GM23338 (cell line): ENCODE measurements around the gene ASB5. TPM values are rescaled to one million over a fixed set of nuclear protein-coding genes. Genes with fewer than 3 reads are reported as not detected.

ENCODE experiments used
- ATAC-seq: fragments of 200-7000 bp; cut with Tn5 transposase; 3 replicates; pipeline ENCODE4 v1.9.1; 2020
- DNase-seq: peaks from one replicate; pipeline ENCODE4 v3.0.0-alpha.2; 2015; ENCODE audit warnings: low spot score
- H2AFZ ChIP-seq: fragments of 200-600 bp; sonication (generic); 2 replicates; pipeline ENCODE4 v1.8.0; 2016; ENCODE audit warnings: antibody characterized with exemption, mild to moderate bottlenecking, moderate library complexity
- H3F3A ChIP-seq: fragments of 200-600 bp; sonication (generic); replicated peaks from 2 replicates; pipeline ENCODE4 v1.8.0; 2017; ENCODE audit warnings: antibody characterized with exemption, mixed run types, low read depth
- H3K27ac ChIP-seq: fragments of 200-600 bp; sonication (generic); 2 replicates; pipeline ENCODE4 v1.6.1; 2016; ENCODE audit warnings: low read depth
- H3K27me3 ChIP-seq: fragments of 200-600 bp; sonication (generic); 2 replicates; pipeline ENCODE4 v1.8.0; 2016; ENCODE audit warnings: mild to moderate bottlenecking, mixed run types, moderate library complexity; ENCODE audit not compliant: insufficient read depth
- H3K36me3 ChIP-seq: fragments of 200-600 bp; sonication (generic); 2 replicates; pipeline ENCODE4 v1.8.0; 2016; ENCODE audit warnings: mild to moderate bottlenecking; ENCODE audit not compliant: insufficient read depth
- H3K4me1 ChIP-seq: fragments of 200-600 bp; sonication (generic); 2 replicates; pipeline ENCODE4 v1.8.0; 2016; ENCODE audit warnings: mild to moderate bottlenecking, moderate library complexity; ENCODE audit not compliant: insufficient read depth
- H3K4me2 ChIP-seq: fragments of 200-600 bp; sonication (generic); 2 replicates; pipeline ENCODE4 v1.7.1; 2017; ENCODE audit warnings: mixed run types
- H3K4me3 ChIP-seq: fragments of 200-600 bp; sonication (generic); 2 replicates; pipeline ENCODE4 v1.6.1; 2016; ENCODE audit warnings: mixed run types
- H3K79me2 ChIP-seq: fragments of 200-600 bp; sonication (generic); replicated peaks from 2 replicates; pipeline ENCODE4 v1.8.0; 2017; ENCODE audit warnings: mild to moderate bottlenecking; ENCODE audit not compliant: insufficient read depth
- H3K9me2 ChIP-seq: fragments of 200-600 bp; sonication (generic); 2 replicates; pipeline ENCODE4 v1.8.0; 2017; ENCODE audit not compliant: insufficient read depth
- H4K20me1 ChIP-seq: fragments of 200-600 bp; sonication (generic); replicated peaks from 2 replicates; pipeline ENCODE4 v1.8.0; 2017; ENCODE audit warnings: mild to moderate bottlenecking; ENCODE audit not compliant: insufficient read depth
- H3K27ac Mint-ChIP-seq: 2 replicates; pipeline ENCODE4 v1.8.0; 2020; ENCODE audit warnings: inconsistent platforms, mild to moderate bottlenecking, moderate library complexity, mixed read lengths
- H3K27me3 Mint-ChIP-seq: 3 replicates; pipeline ENCODE4 v1.8.0; 2022; ENCODE audit warnings: low read depth, mild to moderate bottlenecking, moderate library complexity, mixed read lengths, inconsistent platforms; ENCODE audit not compliant: insufficient read depth, poor library complexity
- H3K36me3 Mint-ChIP-seq: 3 replicates; pipeline ENCODE4 v1.8.0; 2021; ENCODE audit warnings: low read depth, mild to moderate bottlenecking, inconsistent platforms, moderate library complexity, mixed read lengths
- H3K4me1 Mint-ChIP-seq: 3 replicates; pipeline ENCODE4 v1.8.0; 2020; ENCODE audit warnings: mild to moderate bottlenecking, inconsistent platforms, mixed read lengths
- H3K4me3 Mint-ChIP-seq: 3 replicates; pipeline ENCODE4 v1.8.0; 2021; ENCODE audit warnings: moderate library complexity, mild to moderate bottlenecking, inconsistent platforms, mixed read lengths
- H3K9me3 Mint-ChIP-seq: 3 replicates; pipeline ENCODE4 v1.8.0; 2020; ENCODE audit warnings: moderate library complexity, mild to moderate bottlenecking, inconsistent platforms, mixed read lengths
- CREB1 ChIP-seq: fragments of 250-450 bp; sonication (Bioruptor Pico); IDR thresholded peaks from 2 replicates; pipeline ENCODE4 v1.5.0; 2020; ENCODE audit warnings: low read depth, mild to moderate bottlenecking, moderate library complexity
- EZH2 ChIP-seq: fragments of 200-600 bp; sonication (generic); IDR thresholded peaks from one replicate; pipeline ENCODE4 v1.8.0; 2017; ENCODE audit warnings: antibody characterized with exemption, mild to moderate bottlenecking, low read depth; ENCODE audit not compliant: unreplicated experiment
- EZH2phosphoT487 ChIP-seq: fragments of 200-600 bp; sonication (generic); IDR thresholded peaks from one replicate; pipeline ENCODE4 v1.8.1; 2018; ENCODE audit warnings: antibody characterized with exemption; ENCODE audit not compliant: unreplicated experiment
- JUNB ChIP-seq: IDR thresholded peaks from one replicate; pipeline ENCODE4 v1.6.1; 2016; ENCODE audit warnings: antibody characterized with exemption; ENCODE audit not compliant: unreplicated experiment
- NANOG ChIP-seq: IDR thresholded peaks from 2 replicates; pipeline ENCODE4 v1.6.1; 2016; ENCODE audit warnings: antibody characterized with exemption, borderline replicate concordance
- POLR2AphosphoS5 ChIP-seq: IDR thresholded peaks from 2 replicates; pipeline ENCODE4 v1.6.1; 2016; ENCODE audit warnings: antibody characterized with exemption, low read depth
- STAT1 ChIP-seq: IDR thresholded peaks from one replicate; pipeline ENCODE4 v1.6.1; 2016; ENCODE audit warnings: antibody characterized with exemption; ENCODE audit not compliant: unreplicated experiment
- ZNF114 ChIP-seq: fragments of 250-450 bp; sonication (Bioruptor Pico); IDR thresholded peaks from 2 replicates; pipeline ENCODE4 v1.5.0; 2020; ENCODE audit warnings: mild to moderate bottlenecking, moderate library complexity
- ZNF331 ChIP-seq: fragments of 250-450 bp; sonication (Bioruptor Pico); IDR thresholded peaks from 2 replicates; pipeline ENCODE4 v1.5.0; 2020; ENCODE audit warnings: low read depth, mild to moderate bottlenecking, moderate library complexity
- polyA plus RNA-seq: library from polyadenylated mRNA; unstranded; fragments of >200 nt; fragmentation: Nextera tagmentation; extraction: Ambion mirVana; gene quantifications from 2 replicates; pipeline ENCODE4 v1.2.1, GENCODE V29; 2016
- total RNA-seq: library from RNA; depleted of rRNA; stranded (reverse); fragments of >200 nt; shearing (Covaris generic); gene quantifications from 2 replicates; pipeline ENCODE4 v1.2.3, GENCODE V29; 2014
- TF ChIP-seq, protein P1 (sequence below), 2 experiments: fragments of 200-600 bp in 1 of 2; sonication (generic) in 1 of 2; conservative IDR thresholded peaks; 2 replicates each; pipeline versions ENCODE4 v1.5.1 to v1.6.1; 2016 to 2017; ENCODE audit warnings: antibody characterized with exemption in 2 of 2, low read depth in 2 of 2, mild to moderate bottlenecking in 2 of 2, moderate library complexity in 1 of 2
- TF ChIP-seq, protein P2 (sequence below): IDR thresholded peaks from one replicate; pipeline ENCODE4 v1.6.1; 2018; ENCODE audit warnings: antibody characterized with exemption; ENCODE audit not compliant: unreplicated experiment

The ASB5 gene
- total and polyA plus RNA-seq, 2 experiments from 2014 or later: not detected

DNA sequence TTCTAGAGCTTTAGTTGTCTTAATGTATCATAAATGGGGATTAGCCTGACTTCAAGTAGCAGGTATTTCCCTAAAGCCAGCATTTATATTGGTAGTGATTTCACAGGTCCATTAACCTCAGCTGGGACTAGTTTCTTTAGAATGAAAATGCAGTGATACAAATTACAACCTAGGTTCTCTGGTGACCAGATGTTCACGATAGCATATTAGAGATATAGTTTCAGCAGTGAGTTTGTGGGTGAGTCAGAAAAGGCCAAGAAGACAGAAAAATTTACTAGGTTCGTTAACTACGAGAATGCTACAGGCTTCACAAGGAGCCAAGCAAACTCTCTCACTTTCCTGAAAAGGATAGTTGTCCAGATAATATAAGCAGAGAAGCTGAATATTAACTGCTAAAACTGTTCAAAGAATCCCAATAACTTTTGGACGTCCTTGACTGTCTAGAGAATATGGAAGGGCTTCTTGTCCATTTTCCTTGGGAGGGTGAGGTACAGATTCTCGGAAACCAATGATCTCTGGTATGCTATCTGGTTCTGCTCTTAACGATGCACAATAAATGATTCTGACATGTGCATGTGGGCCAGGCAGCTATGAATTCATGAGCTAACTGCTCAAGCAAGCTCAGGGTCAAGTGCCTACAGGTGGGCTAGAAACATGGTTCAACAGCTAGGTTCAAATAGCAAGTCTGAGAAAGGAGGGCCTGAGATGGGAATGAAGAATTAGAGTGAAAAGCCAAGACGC is 44.7 kb upstream of the ASB5 start (continued):
- TF ChIP-seq POLR2AphosphoS5 (no peak), ZNF331 (CRISPR knock-in tag) (no peak)
- TF ChIP-seq, protein P1, sequence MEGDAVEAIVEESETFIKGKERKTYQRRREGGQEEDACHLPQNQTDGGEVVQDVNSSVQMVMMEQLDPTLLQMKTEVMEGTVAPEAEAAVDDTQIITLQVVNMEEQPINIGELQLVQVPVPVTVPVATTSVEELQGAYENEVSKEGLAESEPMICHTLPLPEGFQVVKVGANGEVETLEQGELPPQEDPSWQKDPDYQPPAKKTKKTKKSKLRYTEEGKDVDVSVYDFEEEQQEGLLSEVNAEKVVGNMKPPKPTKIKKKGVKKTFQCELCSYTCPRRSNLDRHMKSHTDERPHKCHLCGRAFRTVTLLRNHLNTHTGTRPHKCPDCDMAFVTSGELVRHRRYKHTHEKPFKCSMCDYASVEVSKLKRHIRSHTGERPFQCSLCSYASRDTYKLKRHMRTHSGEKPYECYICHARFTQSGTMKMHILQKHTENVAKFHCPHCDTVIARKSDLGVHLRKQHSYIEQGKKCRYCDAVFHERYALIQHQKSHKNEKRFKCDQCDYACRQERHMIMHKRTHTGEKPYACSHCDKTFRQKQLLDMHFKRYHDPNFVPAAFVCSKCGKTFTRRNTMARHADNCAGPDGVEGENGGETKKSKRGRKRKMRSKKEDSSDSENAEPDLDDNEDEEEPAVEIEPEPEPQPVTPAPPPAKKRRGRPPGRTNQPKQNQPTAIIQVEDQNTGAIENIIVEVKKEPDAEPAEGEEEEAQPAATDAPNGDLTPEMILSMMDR (conservative IDR thresholded peaks at IDR 0.05; ENCODE audit: low read depth in 2 of 2): no peak

DNA sequence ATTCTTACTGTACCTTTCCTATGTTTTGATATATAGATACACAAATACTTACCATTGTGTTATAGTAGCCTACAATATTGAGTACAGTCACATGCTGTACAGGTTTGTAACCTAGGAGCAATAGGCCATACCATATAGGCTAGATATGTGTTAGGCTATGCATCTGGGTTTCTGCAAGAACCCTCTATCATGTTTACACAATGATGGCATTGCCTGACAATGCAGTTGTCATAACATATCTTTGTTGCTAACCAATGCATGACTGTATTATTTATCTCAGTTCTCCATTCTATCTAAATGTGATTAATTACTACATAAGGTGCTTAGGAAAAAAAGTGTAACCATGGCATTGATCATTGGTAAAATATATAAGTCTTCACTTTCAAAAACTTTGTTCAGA is 40.8 kb upstream of the ASB5 start:
- H3K4me2 ChIP-seq: no peak overlapping the region
- no peak for ATAC-seq
- no peak overlapping the region for H2AFZ ChIP-seq
- H3K36me3 ChIP-seq: no peaks in the 10 kb centered on the region
- no peaks in the 10 kb centered on the region for H3K79me2 ChIP-seq
- H3K9me2 ChIP-seq: no peaks in the 10 kb centered on the region
- peaks cover 31% of the 10 kb centered on the region for H3K27me3 ChIP-seq
- TF ChIP-seq, protein P2, sequence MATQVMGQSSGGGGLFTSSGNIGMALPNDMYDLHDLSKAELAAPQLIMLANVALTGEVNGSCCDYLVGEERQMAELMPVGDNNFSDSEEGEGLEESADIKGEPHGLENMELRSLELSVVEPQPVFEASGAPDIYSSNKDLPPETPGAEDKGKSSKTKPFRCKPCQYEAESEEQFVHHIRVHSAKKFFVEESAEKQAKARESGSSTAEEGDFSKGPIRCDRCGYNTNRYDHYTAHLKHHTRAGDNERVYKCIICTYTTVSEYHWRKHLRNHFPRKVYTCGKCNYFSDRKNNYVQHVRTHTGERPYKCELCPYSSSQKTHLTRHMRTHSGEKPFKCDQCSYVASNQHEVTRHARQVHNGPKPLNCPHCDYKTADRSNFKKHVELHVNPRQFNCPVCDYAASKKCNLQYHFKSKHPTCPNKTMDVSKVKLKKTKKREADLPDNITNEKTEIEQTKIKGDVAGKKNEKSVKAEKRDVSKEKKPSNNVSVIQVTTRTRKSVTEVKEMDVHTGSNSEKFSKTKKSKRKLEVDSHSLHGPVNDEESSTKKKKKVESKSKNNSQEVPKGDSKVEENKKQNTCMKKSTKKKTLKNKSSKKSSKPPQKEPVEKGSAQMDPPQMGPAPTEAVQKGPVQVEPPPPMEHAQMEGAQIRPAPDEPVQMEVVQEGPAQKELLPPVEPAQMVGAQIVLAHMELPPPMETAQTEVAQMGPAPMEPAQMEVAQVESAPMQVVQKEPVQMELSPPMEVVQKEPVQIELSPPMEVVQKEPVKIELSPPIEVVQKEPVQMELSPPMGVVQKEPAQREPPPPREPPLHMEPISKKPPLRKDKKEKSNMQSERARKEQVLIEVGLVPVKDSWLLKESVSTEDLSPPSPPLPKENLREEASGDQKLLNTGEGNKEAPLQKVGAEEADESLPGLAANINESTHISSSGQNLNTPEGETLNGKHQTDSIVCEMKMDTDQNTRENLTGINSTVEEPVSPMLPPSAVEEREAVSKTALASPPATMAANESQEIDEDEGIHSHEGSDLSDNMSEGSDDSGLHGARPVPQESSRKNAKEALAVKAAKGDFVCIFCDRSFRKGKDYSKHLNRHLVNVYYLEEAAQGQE: no peak
- Mint-ChIP-seq H3K36me3 (no peaks in the 10 kb centered on the region), H3K9me3 (no peaks in the 10 kb centered on the region), H3K27ac (no peak overlapping the region), H3K4me1 (no peaks in the 10 kb centered on the region), H3K4me3 (no peak overlapping the region), H3K27me3 (peaks cover 10% of the 10 kb centered on the region)
- no peak overlapping the region for H3K4me3 ChIP-seq
- H3K4me1 ChIP-seq: no peaks in the 10 kb centered on the region
- no peaks in the 10 kb centered on the region for H3F3A ChIP-seq
- no peak overlapping the region for H3K27ac ChIP-seq
- DNase-seq: no peak
- no peaks in the 10 kb centered on the region; the same call in 1 of the 2 replicates for H4K20me1 ChIP-seq

DNA sequence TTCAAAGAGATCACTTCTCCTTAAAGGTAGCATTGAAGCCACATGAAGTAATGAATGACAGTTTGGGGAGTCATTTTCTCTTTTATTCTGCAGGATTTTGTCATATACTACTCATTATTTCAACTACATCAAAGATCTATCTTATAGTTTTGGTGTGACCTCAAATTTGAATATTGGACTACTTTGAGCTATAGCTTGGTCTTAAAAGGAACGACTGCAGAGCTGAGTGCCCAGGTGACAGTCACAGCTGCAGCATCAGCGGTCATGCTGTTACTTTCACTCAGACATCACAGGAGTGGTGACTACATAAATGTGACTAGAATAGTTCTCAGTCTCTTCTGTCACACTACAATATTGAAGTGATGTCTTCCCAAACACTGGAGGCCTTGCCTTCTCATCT is 40.0 kb upstream of the ASB5 start:
- peaks cover 14% of the 10 kb centered on the region for H3K27me3 Mint-ChIP-seq
- H3K27ac Mint-ChIP-seq: no peak overlapping the region
- no peaks in the 10 kb centered on the region for H3K36me3 ChIP-seq
- H3K27ac ChIP-seq: no peak overlapping the region
- no peaks in the 10 kb centered on the region; the same call in 1 of the 2 replicates for H4K20me1 ChIP-seq
- H3K9me2 ChIP-seq: no peaks in the 10 kb centered on the region
- H3K4me3 Mint-ChIP-seq: no peak overlapping the region
- DNase-seq: no peak
- H3K4me1 Mint-ChIP-seq: peaks cover 6% of the 10 kb centered on the region; the same call in 1 of the 3 replicates
- H3K4me3 ChIP-seq: no peak overlapping the region
- H3K9me3 Mint-ChIP-seq: no peaks in the 10 kb centered on the region
- peaks cover 39% of the 10 kb centered on the region for H3K27me3 ChIP-seq
- H3K4me1 ChIP-seq: no peaks in the 10 kb centered on the region
- no peak for ATAC-seq
- H3K4me2 ChIP-seq: no peak overlapping the region
- no peaks in the 10 kb centered on the region for H3F3A ChIP-seq
- H3K79me2 ChIP-seq: no peaks in the 10 kb centered on the region
- H3K36me3 Mint-ChIP-seq: no peaks in the 10 kb centered on the region
- H2AFZ ChIP-seq: no peak overlapping the region
- TF ChIP-seq JUNB (no peak), ZNF331 (CRISPR knock-in tag) (no peak), EZH2phosphoT487 (no peak), STAT1 (no peak), POLR2AphosphoS5 (no peak), EZH2 (no peak), NANOG (no peak), ZNF114 (CRISPR knock-in tag) (no peak), CREB1 (no peak)
- TF ChIP-seq, protein P1 (conservative IDR thresholded peaks at IDR 0.05; ENCODE audit: low read depth in 2 of 2): no peak
